ENCODE results near the gene IGBP1.

The IGBP1 gene

GRCh38 chrX:70139736-70140135, 6.5 kb downstream of the IGBP1 start:
- no peak for TF ChIP-seq CTCF (IDR thresholded peaks at IDR 0.05; ENCODE audit: insufficient read depth, low read length, missing control alignments)
- ChIA-PET POLR2A (no interaction called here), CTCF (no interaction called here)
- H3K4me3 ChIP-seq (ENCODE audit: low read depth, low read length): no peak overlapping the region
- no peak for DNase-seq (ENCODE audit: low read depth, low spot score)

DNA sequence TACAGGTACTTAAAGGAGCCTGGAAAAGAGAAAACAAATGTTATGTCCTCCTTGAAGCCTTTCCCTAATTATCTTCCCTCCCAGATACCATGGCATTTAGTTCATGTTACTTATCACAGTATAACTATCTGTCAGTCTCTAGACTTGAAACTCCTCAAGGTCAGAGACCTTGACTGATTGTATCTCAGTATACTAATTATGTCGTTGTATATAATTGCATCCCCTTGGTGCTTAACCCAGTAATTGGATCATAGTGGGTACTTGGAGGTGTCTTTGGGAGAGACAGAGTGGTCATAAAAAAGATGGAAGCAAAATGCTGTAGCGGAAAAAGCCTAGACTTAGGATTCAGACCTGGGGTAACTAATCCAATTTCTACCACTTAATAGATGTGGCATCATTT, 8.1 kb downstream of the IGBP1 start:
- ChIA-PET CTCF (interaction anchor here (1.6 kb wide), 1 partner anchor 8 kb away, joined by 8 read pairs; the partner anchor contains the start of gene IGBP1), POLR2A (no interaction called here)
- DNase-seq (ENCODE audit: low read depth, low spot score): no peak
- no peak overlapping the region for H3K4me3 ChIP-seq (ENCODE audit: low read depth, low read length)
- no peak for TF ChIP-seq CTCF (IDR thresholded peaks at IDR 0.05; ENCODE audit: insufficient read depth, low read length, missing control alignments)

DNA sequence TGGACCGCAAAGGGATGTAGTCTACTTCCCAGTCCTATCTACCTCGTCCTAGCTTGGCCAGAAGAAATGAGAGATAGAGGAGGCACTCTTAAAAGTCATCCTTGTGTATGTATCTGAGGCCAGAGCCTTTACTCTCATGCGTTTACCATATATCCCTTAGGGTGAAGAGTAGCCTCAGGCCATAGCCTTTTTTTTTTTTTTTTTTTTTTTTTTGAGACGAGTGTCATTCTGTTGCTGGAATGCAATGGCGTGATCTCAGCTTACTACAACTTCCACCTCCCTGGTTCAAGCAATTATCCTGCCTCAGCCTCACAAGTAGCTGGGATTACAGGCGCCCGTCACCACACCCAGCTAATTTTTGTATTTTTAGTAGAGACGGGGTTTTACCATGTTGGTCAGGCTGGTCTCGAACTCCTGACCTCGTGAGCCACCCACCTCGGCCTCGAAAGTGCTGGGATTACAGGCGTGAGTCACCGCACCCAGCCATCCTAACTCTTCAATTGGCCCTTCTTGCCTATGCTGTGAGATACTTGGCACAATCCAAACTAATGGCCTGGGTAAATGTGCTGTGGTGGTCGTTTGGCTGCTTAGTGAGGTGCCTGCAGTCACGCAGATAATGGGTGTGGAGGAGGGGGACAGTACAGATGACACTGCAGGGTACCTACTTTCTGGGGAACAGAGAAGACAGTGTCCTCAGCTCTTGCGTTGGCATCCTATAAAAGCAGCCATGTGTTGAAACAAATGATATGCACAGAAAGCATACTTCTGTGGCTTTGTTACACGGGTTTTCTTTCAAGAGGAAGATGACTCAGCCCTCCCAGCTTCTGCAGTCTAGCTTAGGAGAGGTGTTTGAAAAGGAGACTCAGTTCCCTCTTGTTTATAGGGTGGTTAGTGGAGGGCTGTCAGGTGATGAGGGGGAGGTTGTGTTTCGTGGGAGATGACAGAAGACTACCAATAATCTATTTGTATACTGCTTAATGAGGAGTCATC, 33.6 kb downstream of the IGBP1 start:
- ChIA-PET POLR2A (interaction anchor here (0.7 kb wide), 1 partner anchor 134 kb away, joined by 3 read pairs; no protein-coding TSS in a partner anchor), CTCF (interaction anchor here (0.7 to 4.1 kb wide), 5 partner anchors 15 to 268 kb away, joined by 3 to 18 read pairs (median 5); partner anchors contain the start of gene IGBP1)
- peak; percentile 51 for DNase-seq (ENCODE audit: low read depth, low spot score)
- no peak for TF ChIP-seq CTCF (IDR thresholded peaks at IDR 0.05; ENCODE audit: insufficient read depth, low read length, missing control alignments)
- H3K4me3 ChIP-seq (ENCODE audit: low read depth, low read length): no peak overlapping the region

DNA sequence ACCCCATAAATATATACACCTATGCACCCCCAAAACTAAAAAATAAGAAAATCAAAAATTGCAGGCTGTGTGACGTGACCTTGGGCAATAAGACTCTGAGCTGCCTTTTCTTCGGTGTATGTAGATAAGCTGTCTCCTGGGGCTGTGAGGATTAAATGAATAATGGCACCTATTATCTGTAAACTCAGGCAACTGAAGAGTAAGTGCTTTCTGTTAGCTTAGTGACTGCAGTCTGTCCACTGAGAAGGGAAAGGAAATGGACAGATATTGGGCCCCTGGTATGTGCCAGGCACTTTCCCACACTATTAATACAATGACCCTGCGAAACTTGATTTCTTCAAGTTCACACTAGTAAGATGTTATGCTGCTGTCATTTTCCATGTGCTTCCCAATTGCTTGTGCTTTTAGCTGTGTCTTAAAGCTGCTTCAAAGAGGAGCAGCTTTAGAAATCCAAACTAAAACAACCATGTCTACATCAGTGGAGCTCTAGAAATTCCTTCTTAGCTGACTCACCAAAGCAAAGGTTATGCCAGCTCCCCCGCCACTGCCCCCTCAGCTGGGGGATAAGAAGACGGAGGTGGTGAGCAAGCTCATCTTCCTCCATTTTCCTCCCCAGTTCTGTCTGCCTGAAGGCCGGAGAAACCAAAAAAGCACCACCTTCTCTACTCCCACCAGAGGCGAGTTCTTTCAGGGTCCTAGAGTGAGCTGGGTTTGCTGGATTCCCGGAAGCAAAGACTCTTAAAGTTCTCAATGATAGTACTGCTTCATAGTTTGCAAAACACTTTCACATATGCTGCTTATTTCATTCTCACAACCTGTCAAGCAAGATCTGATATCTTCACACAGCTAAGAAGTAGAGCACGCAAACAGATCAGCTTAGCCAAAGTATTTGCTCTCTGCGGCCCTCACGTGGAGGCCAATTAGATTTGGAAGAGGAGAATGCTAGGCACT, 35.3 kb downstream of the IGBP1 start:
- ChIA-PET POLR2A (interaction anchor here (0.8 to 1.0 kb wide), 2 partner anchors 9 to 35 kb away, joined by 4 read pairs; partner anchors contain the start of gene IGBP1), CTCF (interaction anchor here (1.8 to 4.1 kb wide), 2 partner anchors 28 to 35 kb away, joined by 5 to 18 read pairs; partner anchors contain the start of gene IGBP1)
- no peak for TF ChIP-seq CTCF (IDR thresholded peaks at IDR 0.05; ENCODE audit: insufficient read depth, low read length, missing control alignments)
- no peak overlapping the region for H3K4me3 ChIP-seq (ENCODE audit: low read depth, low read length)
- DNase-seq (ENCODE audit: low read depth, low spot score): peak; percentile 21

GRCh38 chrX:70169281-70169680, 36.0 kb downstream of the IGBP1 start:
- DNase-seq (ENCODE audit: low read depth, low spot score): no peak
- ChIA-PET POLR2A (no interaction called here), CTCF (interaction anchor here (4.1 kb wide), 1 partner anchor 36 kb away, joined by 18 read pairs; the partner anchor contains the start of gene IGBP1)
- no peak overlapping the region for H3K4me3 ChIP-seq (ENCODE audit: low read depth, low read length)
- TF ChIP-seq CTCF (IDR thresholded peaks at IDR 0.05; ENCODE audit: insufficient read depth, low read length, missing control alignments): no peak
